ENCODE measurements around the gene GNPTG. TPM values are rescaled to one million over a fixed set of nuclear protein-coding genes. Genes with fewer than 3 reads are reported as not detected.

Gene GNPTG
- polyA plus RNA-seq, 1 experiment = 113 TPM

DNA sequence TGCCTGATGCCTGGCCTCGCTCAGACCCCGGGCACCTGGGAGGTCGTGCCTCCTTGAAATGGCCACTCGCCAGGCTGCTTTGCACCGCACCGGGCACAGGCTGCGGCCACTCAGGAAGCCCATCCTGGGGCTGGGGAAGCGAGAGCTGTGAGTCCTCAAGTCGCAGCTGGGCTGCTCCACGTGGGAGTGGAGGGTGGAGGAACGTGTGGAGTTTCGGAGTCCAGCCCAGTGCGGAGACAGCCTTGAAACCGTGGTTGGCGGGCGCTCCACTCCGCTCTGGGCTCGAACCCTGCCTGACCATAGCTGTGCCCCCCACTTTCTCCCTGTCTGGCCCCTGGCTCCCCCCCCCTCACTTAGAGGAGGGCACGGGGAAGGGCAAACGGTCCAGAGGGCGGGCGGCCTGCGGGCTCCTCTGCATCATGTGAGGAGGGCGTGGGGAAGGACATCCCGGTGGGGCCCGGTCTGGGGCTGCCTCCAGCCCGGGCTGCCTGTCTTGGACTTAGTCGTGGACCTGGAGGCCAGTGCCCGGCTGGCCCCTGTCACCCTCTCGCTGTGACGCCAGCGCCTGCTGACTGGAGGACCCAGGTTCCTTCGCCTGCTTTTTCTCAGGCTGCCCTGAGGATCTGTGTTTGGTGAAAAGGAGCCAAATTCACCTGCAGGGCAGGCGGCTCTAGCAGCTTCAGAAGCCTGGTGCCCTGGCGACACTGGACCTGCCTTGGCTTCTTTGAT, 39.8 kb upstream of the GNPTG start:
- DNase-seq (ENCODE audit: low read depth) = no peak
- CTCF ChIA-PET = interaction anchor here (1.0 to 1.5 kb wide), 3 partner anchors 19 to 394 kb away, joined by 3 read pairs; partner anchors contain the start of gene MAPK8IP3

DNA sequence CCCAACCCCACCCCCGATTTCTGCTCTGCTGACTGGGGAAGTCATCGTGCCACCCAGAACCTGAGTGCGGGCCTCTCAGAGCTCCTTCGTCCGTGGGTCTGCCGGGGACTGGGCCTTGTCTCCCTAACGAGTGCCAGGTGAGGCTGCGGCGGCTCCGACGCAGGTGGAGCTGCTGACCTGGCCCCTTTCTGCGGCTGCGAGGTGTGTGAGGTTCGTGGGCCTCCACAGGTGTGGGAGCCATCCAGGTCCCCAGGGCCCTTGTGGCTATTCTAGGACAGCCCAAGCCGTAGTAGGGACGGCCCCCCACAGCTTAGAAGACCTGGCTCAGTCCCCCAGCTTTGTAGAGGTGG, 39.3 kb upstream of the GNPTG start:
- Histone ChIP-seq H3K4me3 (ENCODE audit: low read depth, low read length) (peak overlapping the region; percentile 60), H3K36me3 (ENCODE audit: control insufficient read depth, insufficient read depth, low read length) (peaks cover 27% of the 10 kb centered on the region), H3K27me3 (ENCODE audit: control insufficient read depth, insufficient read depth, low read length) (no peaks in the 10 kb centered on the region)
- TF ChIP-seq, protein P1, sequence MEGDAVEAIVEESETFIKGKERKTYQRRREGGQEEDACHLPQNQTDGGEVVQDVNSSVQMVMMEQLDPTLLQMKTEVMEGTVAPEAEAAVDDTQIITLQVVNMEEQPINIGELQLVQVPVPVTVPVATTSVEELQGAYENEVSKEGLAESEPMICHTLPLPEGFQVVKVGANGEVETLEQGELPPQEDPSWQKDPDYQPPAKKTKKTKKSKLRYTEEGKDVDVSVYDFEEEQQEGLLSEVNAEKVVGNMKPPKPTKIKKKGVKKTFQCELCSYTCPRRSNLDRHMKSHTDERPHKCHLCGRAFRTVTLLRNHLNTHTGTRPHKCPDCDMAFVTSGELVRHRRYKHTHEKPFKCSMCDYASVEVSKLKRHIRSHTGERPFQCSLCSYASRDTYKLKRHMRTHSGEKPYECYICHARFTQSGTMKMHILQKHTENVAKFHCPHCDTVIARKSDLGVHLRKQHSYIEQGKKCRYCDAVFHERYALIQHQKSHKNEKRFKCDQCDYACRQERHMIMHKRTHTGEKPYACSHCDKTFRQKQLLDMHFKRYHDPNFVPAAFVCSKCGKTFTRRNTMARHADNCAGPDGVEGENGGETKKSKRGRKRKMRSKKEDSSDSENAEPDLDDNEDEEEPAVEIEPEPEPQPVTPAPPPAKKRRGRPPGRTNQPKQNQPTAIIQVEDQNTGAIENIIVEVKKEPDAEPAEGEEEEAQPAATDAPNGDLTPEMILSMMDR (IDR thresholded peaks at IDR 0.05; ENCODE audit: insufficient read depth, low read depth, low read length) = no peak
- POLR2A ChIA-PET = no interaction called here
- no peak for DNase-seq (ENCODE audit: low read depth)
- CTCF ChIA-PET = interaction anchor here (1.0 to 1.5 kb wide), 3 partner anchors 19 to 394 kb away, joined by 3 read pairs; partner anchors contain the start of gene MAPK8IP3

More for the DNA sequence above, 39.8 kb upstream of the GNPTG start:
- POLR2A ChIA-PET = no interaction called here
- peak overlapping the region; percentile 60 for H3K4me3 ChIP-seq (ENCODE audit: low read depth, low read length)
- no peaks in the 10 kb centered on the region for H3K27me3 ChIP-seq (ENCODE audit: control insufficient read depth, insufficient read depth, low read length)
- TF ChIP-seq, protein P1 (IDR thresholded peaks at IDR 0.05; ENCODE audit: insufficient read depth, low read depth, low read length) = no peak
- H3K36me3 ChIP-seq (ENCODE audit: control insufficient read depth, insufficient read depth, low read length) = peaks cover 26% of the 10 kb centered on the region

DNA sequence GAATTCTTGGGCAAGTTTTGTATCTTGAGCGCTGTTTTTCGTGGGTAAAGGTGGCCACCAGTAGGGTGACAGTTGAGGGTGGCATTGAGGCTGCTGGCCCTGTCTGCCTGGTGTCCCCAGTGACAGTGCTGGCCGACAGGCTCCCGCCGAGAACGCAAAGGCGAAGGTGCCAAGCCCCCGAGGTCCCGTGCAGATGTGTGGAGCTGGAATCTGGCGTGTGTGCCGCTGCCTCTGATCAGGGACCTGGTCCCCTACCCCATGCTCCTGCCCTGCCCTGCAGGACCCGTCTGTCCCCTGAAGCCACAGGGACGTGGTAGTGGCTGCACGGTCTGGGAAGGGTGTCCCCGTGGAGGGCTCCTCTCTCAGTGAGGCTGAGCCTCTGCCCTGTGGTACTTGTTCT, 38.8 kb upstream of the GNPTG start:
- peaks cover 32% of the 10 kb centered on the region for H3K36me3 ChIP-seq (ENCODE audit: control insufficient read depth, insufficient read depth, low read length)
- TF ChIP-seq, protein P1 (IDR thresholded peaks at IDR 0.05; ENCODE audit: insufficient read depth, low read depth, low read length) = no peak
- ChIA-PET POLR2A (no interaction called here), CTCF (interaction anchor here (1.0 to 1.5 kb wide), 2 partner anchors 18 to 20 kb away, joined by 3 read pairs; no protein-coding TSS in a partner anchor)
- H3K27me3 ChIP-seq (ENCODE audit: control insufficient read depth, insufficient read depth, low read length) = no peaks in the 10 kb centered on the region
- H3K4me3 ChIP-seq (ENCODE audit: low read depth, low read length) = no peak overlapping the region
- DNase-seq (ENCODE audit: low read depth) = no peak

DNA sequence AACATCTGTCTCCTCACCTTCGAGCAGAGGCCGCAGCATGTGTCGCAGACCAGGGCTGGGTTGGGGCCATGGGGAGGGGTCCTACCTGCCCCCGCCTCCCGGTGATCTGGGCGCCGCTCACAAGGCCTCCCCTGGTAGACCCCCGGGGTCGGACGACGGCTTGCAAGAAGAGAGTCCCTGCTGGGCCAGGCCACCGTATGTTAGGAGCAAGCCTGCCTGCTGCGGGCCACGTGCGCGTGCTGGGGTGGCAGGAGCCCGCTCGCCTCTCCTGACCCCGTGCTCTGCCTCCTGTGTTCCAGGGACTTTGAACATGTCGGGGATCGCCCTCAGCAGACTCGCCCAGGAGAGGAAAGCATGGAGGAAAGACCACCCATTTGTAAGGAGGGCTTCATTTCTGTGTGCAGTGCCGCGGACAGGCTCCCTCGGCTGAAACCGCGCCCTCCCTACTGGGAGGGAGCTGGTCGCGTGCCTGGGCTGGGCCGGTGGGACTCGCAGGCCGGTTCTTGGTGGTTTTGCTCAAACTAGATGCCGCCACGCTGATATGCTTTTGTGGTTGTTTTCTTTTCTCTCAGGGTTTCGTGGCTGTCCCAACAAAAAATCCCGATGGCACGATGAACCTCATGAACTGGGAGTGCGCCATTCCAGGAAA, 37.9 kb upstream of the GNPTG start:
- CTCF ChIA-PET = interaction anchor here (1.1 kb wide), 1 partner anchor 13 kb away, joined by 3 read pairs; no protein-coding TSS in a partner anchor
- no peak for DNase-seq (ENCODE audit: low read depth)
- H3K36me3 ChIP-seq (ENCODE audit: control insufficient read depth, insufficient read depth, low read length) = peaks cover 37% of the 10 kb centered on the region
- POLR2A ChIA-PET = interaction anchor here (0.6 kb wide), 1 partner anchor 1161 kb away, joined by 16 read pairs; the partner anchor contains the start of gene TBC1D24
- TF ChIP-seq, protein P1 (IDR thresholded peaks at IDR 0.05; ENCODE audit: insufficient read depth, low read depth, low read length) = no peak
- no peak overlapping the region for H3K4me3 ChIP-seq (ENCODE audit: low read depth, low read length)
- no peaks in the 10 kb centered on the region for H3K27me3 ChIP-seq (ENCODE audit: control insufficient read depth, insufficient read depth, low read length)

DNA sequence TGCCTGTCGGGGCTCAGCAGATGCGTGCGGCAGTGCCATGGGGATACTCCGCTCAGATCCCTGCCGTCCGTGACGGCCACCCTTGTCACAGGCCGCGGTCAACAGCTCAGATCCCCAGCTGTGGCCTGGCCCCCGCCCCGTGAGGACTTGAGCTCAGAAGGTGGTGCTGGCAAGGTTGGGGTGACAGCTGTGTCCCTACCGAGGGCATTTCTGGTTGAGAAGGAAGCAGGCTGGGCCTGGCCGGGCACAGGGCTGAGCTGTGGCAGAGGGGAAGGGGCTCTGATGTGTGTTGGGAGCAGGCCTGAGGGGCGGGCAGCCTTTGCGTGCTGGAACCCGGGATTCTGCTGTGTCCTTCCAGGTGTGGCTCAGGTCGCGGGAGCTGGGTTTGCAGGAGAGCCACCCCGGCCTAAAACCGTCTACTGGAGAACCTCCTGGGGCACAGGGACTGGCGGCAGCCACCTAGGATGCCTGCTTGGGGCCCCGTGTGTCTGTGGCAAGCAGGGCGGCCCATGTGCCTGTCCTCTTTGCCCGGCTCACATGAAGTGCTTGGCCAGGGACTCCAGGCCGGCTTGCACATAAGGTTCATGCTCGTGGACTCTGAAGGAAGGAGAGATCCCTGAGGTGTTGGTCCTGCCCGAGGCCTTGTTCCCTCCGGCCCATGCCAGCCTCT, 37.2 kb upstream of the GNPTG start:
- Histone ChIP-seq H3K36me3 (ENCODE audit: control insufficient read depth, insufficient read depth, low read length) (peaks cover 43% of the 10 kb centered on the region), H3K27me3 (ENCODE audit: control insufficient read depth, insufficient read depth, low read length) (no peaks in the 10 kb centered on the region), H3K4me3 (ENCODE audit: low read depth, low read length) (no peak overlapping the region)
- CTCF ChIA-PET = interaction anchor here (1.1 kb wide), 1 partner anchor 14 kb away, joined by 3 read pairs; no protein-coding TSS in a partner anchor
- POLR2A ChIA-PET = interaction anchor here (0.6 kb wide), 1 partner anchor 1160 kb away, joined by 16 read pairs; the partner anchor contains the start of gene TBC1D24
- DNase-seq (ENCODE audit: low read depth) = no peak
- TF ChIP-seq, protein P1 (IDR thresholded peaks at IDR 0.05; ENCODE audit: insufficient read depth, low read depth, low read length) = no peak

Data from BJ (cell line).